Large intestine (tissue), 12 donors: ENCODE results near the gene SLMAP. TPM values are rescaled to one million over a fixed set of nuclear protein-coding genes. Genes with fewer than 3 reads are reported as not detected.

Source experiments
- DNase-seq, 2 donors: peaks; one replicate each; pipeline versions ENCODE4 v3.0.0 to v3.0.0-alpha.2; 2013
- H3K27ac ChIP-seq: one replicate; pipeline ENCODE4 v1.5.1; 2013; ENCODE audit warnings: low read length
- H3K27me3 ChIP-seq: 2 replicates; pipeline ENCODE4 v1.6.1; 2013; ENCODE audit warnings: low read length; ENCODE audit not compliant: control insufficient read depth, insufficient read depth
- H3K36me3 ChIP-seq: 2 replicates; pipeline ENCODE4 v1.6.1; 2013; ENCODE audit warnings: low read length; ENCODE audit not compliant: control insufficient read depth, insufficient read depth
- H3K4me1 ChIP-seq: one replicate; pipeline ENCODE4 v1.6.1; 2013; ENCODE audit warnings: low read length; ENCODE audit not compliant: control insufficient read depth, insufficient read depth
- H3K4me3 ChIP-seq: one replicate; pipeline ENCODE4 v1.5.1; 2013; ENCODE audit warnings: low read length
- H3K9me3 ChIP-seq: one replicate; pipeline ENCODE4 v1.6.1; 2013; ENCODE audit warnings: mild to moderate bottlenecking, low read depth, low read length, moderate library complexity; ENCODE audit not compliant: control insufficient read depth
- WGBS: methylation state at CpG from one replicate; pipeline ENCODE4 v1.1.5; 2013; ENCODE audit warnings: low lambda C conversion rate; ENCODE audit not compliant: insufficient coverage; 5-methylcytosine and 5-hydroxymethylcytosine counted together
- long read RNA-seq, 11 donors: transcript quantifications; one replicate each; lab custom pipeline, GENCODE V29; 2026
- polyA plus RNA-seq: library from polyadenylated mRNA; unstranded; fragments of 120-200 nt; gene quantifications from one replicate; pipeline ENCODE4 v1.2.1, GENCODE V29; 2013

SLMAP gene
- polyA plus RNA-seq: 90.5 TPM
- long read RNA-seq, donor 1, transcript SLMAP-205 (11 exons, 3,066 nt): major isoform, 5 of 15 reads
- long read RNA-seq, donor 1, partial matches to known transcripts: 9 of 15 reads
- long read RNA-seq, donor 1, other reads (novel, unspliced or antisense): 0 of 15 reads
- long read RNA-seq, donor 2, transcript SLMAP-205 (11 exons, 3,066 nt): major isoform, 6 of 12 reads
- long read RNA-seq, donor 2, partial matches to known transcripts: 6 of 12 reads
- long read RNA-seq, donor 2, other reads (novel, unspliced or antisense): 0 of 12 reads
- long read RNA-seq, donor 3: 0 reads
- long read RNA-seq, donor 4, partial matches to known transcripts: 0 of 1 reads
- long read RNA-seq, donor 4, other reads (novel, unspliced or antisense): 0 of 1 reads
- long read RNA-seq, donor 5, partial matches to known transcripts: 25 of 28 reads
- long read RNA-seq, donor 5, other reads (novel, unspliced or antisense): 0 of 28 reads
- long read RNA-seq, donor 6, full-length matches to known transcripts: 2 of 2 reads
- long read RNA-seq, donor 6, partial matches to known transcripts: 0 of 2 reads
- long read RNA-seq, donor 6, other reads (novel, unspliced or antisense): 0 of 2 reads
- long read RNA-seq, donor 7, partial matches to known transcripts: 0 of 4 reads
- long read RNA-seq, donor 7, other reads (novel, unspliced or antisense): 0 of 4 reads
- long read RNA-seq, donor 8, partial matches to known transcripts: 10 of 14 reads
- long read RNA-seq, donor 8, other reads (novel, unspliced or antisense): 0 of 14 reads
- long read RNA-seq, donor 9, transcript SLMAP-205 (11 exons, 3,066 nt): major isoform, 7 of 7 reads
- long read RNA-seq, donor 9, partial matches to known transcripts: 0 of 7 reads
- long read RNA-seq, donor 9, other reads (novel, unspliced or antisense): 0 of 7 reads
- long read RNA-seq, donor 10, partial matches to known transcripts: 0 of 4 reads
- long read RNA-seq, donor 10, other reads (novel, unspliced or antisense): 0 of 4 reads
- long read RNA-seq, donor 11, transcript SLMAP-205 (11 exons, 3,066 nt): major isoform, 6 of 8 reads
- long read RNA-seq, donor 11, partial matches to known transcripts: 0 of 8 reads
- long read RNA-seq, donor 11, other reads (novel, unspliced or antisense): 0 of 8 reads

DNA sequence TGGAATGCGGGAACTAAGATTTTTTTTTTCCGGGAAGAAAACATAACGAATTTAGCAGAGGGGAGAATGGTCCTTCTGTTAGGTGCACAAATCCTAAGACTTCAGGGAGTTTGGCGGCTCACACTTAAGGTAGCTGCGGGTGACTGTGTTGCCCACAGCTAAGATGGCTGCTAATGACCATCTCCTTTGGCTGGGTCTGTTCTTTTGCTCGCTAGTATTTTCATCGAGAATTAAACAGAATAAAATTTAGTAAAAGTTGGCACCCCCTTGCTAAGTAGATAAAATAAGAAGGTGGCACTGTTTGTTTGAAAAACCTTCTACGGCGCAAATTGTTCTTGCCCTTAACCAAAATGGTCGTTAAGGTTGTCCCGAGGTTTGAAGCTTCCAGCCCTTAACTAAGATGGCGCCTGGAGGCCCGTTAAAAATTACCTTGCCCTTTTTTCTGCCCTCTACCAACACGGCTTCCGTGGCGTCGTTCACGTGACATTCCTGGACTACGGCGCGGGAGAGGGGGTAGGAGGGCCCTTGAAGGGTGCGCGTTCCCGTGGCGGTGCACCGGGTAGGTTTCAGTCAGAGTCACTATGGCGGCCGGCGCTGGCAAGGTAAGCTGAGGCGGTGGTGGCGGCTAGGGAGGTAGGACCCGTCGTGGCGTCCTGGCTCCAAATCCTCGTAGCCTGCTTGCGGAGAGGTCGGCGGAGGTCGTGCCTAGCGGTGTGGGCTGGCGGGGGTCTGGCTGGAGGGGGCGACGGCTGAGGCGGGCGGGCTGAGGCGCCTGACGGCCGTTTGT lies at the start of gene SLMAP:
TSS of gene SLMAP (plus strand) at position 569 of the 787 bp plus-strand sequence. CDS start 1,343 bp downstream, outside the sequence.
- Histone ChIP-seq H3K27me3 (no peaks in the 10 kb centered on the region), H3K4me3 (peak within 1 kb of the TSS; percentile 93), H3K9me3 (no peaks in the 10 kb centered on the region), H3K27ac (peak within 1 kb of the TSS; percentile 80), H3K4me1 (peaks cover 4% of the 10 kb centered on the region), H3K36me3 (peaks cover 4% of the 10 kb centered on the region)
- DNase-seq: peak; percentile 97 to 99
- no CpG with 5 or more reads among the region's 48 CpGs for WGBS

DNA sequence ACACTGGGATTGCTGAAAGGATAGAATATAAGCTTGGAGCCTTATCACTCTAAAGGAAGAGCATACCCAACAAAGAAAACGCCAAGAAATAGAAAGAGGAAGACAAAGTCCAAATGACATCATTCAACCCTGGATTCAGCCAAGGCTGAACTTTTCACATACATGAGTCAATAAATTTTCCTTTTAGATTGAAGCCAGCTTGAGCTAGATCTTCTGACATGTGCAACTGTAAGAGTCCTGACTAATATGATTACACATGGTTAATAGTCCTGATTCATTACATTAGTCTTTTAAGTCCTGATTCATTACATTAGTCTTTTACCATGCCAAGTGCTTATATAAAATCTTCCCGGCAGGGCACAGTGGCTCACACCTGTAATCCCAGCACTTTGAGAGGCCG lies 49.6 kb upstream of the SLMAP start:
- DNase-seq: peak; percentile 81 to 94
- H3K27me3 ChIP-seq: no peaks in the 10 kb centered on the region
- no peaks in the 10 kb centered on the region for H3K36me3 ChIP-seq
- H3K4me1 ChIP-seq: peaks cover 12% of the 10 kb centered on the region
- no CpG with 5 or more reads among the region's 3 CpGs for WGBS
- no peak overlapping the region for H3K4me3 ChIP-seq
- peak overlapping the region; percentile 92 for H3K27ac ChIP-seq
- no peaks in the 10 kb centered on the region for H3K9me3 ChIP-seq

DNA sequence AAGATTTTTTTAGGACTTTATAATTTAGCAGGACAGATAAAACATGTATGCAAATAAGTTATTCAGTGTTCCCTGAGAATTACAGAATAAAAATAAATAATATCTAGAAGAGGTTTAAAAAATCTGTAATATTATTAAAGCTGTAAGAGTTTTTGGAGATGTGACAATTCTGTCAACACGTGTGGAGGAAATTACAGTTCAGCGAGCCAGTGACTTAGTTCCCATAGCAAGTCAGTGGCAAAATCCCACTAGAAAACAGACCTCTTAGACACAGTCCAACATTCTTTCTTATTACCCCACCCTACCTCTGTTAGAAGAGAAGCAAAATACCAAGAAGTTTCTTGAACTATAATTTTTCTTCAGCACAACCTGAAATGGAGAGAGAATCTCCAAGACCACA lies 47.1 kb upstream of the SLMAP start:
- no peak for DNase-seq
- WGBS: no CpG with 5 or more reads among the region's 2 CpGs
- H3K27ac ChIP-seq: no peak overlapping the region
- no peaks in the 10 kb centered on the region for H3K27me3 ChIP-seq
- H3K36me3 ChIP-seq: no peaks in the 10 kb centered on the region
- H3K9me3 ChIP-seq: no peaks in the 10 kb centered on the region
- peaks cover 12% of the 10 kb centered on the region for H3K4me1 ChIP-seq
- no peak overlapping the region for H3K4me3 ChIP-seq

GRCh38 chr3:57709559-57709958 lies 46.5 kb upstream of the SLMAP start:
- Histone ChIP-seq H3K27me3 (no peaks in the 10 kb centered on the region), H3K36me3 (no peaks in the 10 kb centered on the region), H3K4me1 (peaks cover 12% of the 10 kb centered on the region), H3K4me3 (no peak overlapping the region), H3K27ac (no peak overlapping the region), H3K9me3 (no peaks in the 10 kb centered on the region)
- WGBS: 48% methylated on average over 2 of the region's 2 CpGs
- no peak for DNase-seq

DNA sequence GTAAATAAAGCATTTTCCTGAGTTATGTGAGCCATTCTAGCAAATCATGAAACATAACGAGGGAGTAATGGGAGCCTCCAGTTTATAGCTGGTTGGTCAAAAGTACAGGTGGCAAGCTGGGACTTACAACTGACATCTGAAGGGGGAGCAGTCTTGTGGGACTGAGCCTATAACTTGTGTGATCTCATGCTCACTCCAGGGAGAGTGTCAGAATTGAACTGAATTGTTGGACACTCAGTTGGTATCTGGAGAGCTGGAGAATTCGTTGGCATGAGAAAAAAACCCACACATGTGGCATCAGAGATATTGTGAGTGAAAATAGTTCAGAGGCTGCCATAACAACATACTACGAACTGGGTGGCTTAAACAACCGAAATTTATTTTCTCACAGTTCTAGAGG lies 40.4 kb upstream of the SLMAP start:
- Histone ChIP-seq H3K36me3 (no peaks in the 10 kb centered on the region), H3K9me3 (no peaks in the 10 kb centered on the region), H3K27ac (peak overlapping the region; percentile 37), H3K4me3 (no peak overlapping the region), H3K4me1 (peaks cover 5% of the 10 kb centered on the region), H3K27me3 (no peaks in the 10 kb centered on the region)
- DNase-seq: peak; percentile 37 to 79
- WGBS: 60% methylated on average over 2 of the region's 4 CpGs

DNA sequence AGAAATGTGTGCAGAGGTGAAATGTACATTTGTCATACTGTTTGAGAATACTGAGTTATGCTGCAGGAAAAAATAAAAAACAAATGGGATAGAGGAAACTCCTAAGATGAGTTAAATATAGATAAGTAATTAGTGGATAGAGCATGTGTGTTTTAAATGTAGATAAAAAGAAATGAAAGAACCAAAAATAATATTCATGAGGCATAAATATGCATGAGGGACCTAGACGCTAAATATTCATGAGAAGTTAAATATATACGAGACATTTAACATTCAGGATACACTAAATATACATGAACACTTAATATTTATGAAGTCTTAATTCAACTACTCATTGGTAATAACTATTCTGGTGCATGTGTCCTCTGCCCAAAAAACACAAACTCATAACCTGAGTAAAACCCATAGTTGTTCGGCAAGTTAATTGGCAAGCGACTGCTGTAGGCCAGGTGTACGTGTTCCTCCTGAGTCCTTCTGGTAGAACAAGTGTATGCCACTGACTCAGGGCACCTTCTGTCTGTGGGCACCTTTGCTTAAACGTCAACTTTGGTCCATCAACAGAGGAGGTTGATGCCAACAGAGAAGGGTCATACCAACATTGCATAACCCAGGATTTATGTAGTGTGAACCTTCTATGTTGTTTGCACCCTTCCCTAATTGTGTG lies 38.8 kb upstream of the SLMAP start:
- Histone ChIP-seq H3K27ac (no peak overlapping the region), H3K4me1 (peaks cover 5% of the 10 kb centered on the region), H3K36me3 (no peaks in the 10 kb centered on the region), H3K27me3 (no peaks in the 10 kb centered on the region), H3K9me3 (no peaks in the 10 kb centered on the region), H3K4me3 (no peak overlapping the region)
- DNase-seq: no peak
- WGBS: no CpG with 5 or more reads among the region's 6 CpGs

DNA sequence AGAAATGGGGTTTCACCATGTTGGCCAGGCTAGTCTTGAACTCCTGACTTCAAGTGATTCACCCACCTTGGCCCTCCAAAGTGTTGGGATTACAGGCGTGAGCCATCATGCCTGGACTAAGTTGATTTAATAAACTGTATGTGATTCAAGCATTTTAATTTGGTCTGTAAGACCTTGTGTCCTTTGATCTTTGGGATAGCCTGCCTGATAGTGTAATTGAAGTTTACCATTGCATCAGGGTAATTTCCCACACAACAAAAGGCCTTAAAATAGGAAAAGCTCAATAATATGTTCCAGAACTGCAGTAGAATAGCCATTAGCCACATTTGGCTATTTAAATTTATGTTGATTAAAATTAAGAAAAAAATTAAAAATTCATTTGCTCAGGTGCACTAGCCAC lies 38.0 kb upstream of the SLMAP start:
- Histone ChIP-seq H3K9me3 (no peaks in the 10 kb centered on the region), H3K27me3 (no peaks in the 10 kb centered on the region), H3K4me1 (peaks cover 5% of the 10 kb centered on the region), H3K4me3 (no peak overlapping the region), H3K36me3 (no peaks in the 10 kb centered on the region), H3K27ac (no peak overlapping the region)
- WGBS: no CpG with 5 or more reads among the region's 1 CpG
- DNase-seq: no peak

- DNase-seq: no peak
- no peaks in the 10 kb centered on the region for H3K9me3 ChIP-seq
- H3K27me3 ChIP-seq: no peaks in the 10 kb centered on the region
- H3K4me1 ChIP-seq: no peaks in the 10 kb centered on the region
- no peak overlapping the region for H3K4me3 ChIP-seq
- H3K27ac ChIP-seq: no peak overlapping the region
- H3K36me3 ChIP-seq: no peaks in the 10 kb centered on the region
Observed at GRCh38 chr3:57726397-57726796, 29.7 kb upstream of the SLMAP start.

- H3K27ac ChIP-seq: no peak overlapping the region
- no peaks in the 10 kb centered on the region for H3K4me1 ChIP-seq
- no peaks in the 10 kb centered on the region for H3K9me3 ChIP-seq
- no peaks in the 10 kb centered on the region for H3K27me3 ChIP-seq
- no peak overlapping the region for H3K4me3 ChIP-seq
- no peaks in the 10 kb centered on the region for H3K36me3 ChIP-seq
- no peak for DNase-seq
- 100% methylated on average over 1 of the region's 5 CpGs for WGBS
Observed at GRCh38 chr3:57727106-57727505, 29.0 kb upstream of the SLMAP start.
